GM10266 (cell line): ENCODE results near the gene CDH12.
A peak's percentile ranks its signal among the peaks of the same experiment; 100 is the strongest.

ENCODE experiments used
- DNase-seq: peaks from one replicate; pipeline ENCODE4 v3.0.0; 2012; ENCODE audit errors: extremely low spot score
- CTCF ChIP-seq: IDR thresholded peaks from 2 replicates; pipeline ENCODE4 v1.5.1; 2012; ENCODE audit warnings: mild to moderate bottlenecking, low read depth; ENCODE audit not compliant: control insufficient read depth, insufficient read depth; ENCODE audit errors: missing control alignments

CDH12 gene

GRCh38 chr5:21823588-21823987 lies 1029.6 kb downstream of the CDH12 start:
- TF ChIP-seq CTCF = no peak

GRCh38 chr5:21823076-21823574 lies 1030.0 kb downstream of the CDH12 start:
- no peak for DNase-seq
- TF ChIP-seq CTCF = no peak

More at GRCh38 chr5:21823588-21823987, 1029.6 kb downstream of the CDH12 start:
- DNase-seq = no peak

DNA sequence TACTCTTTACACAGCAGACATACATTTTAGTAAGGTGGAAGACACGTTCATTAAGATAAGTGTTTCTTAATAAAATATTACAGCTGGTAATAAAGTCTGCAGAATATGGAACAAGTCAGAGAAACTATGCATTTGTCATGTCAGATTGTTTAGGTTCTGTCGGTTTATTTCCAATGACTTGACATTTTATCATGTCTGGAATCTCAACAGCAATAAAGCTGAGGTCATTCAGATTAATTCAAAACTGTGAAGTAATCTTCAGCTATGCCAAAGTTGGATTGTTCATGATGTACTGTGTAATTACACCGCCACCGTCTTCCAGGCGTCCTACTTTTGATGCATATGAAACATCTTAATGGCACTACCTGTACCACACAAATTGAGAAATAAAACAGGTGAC lies 1032.6 kb downstream of the CDH12 start:
- no peak for TF ChIP-seq CTCF
- DNase-seq = no peak

DNA sequence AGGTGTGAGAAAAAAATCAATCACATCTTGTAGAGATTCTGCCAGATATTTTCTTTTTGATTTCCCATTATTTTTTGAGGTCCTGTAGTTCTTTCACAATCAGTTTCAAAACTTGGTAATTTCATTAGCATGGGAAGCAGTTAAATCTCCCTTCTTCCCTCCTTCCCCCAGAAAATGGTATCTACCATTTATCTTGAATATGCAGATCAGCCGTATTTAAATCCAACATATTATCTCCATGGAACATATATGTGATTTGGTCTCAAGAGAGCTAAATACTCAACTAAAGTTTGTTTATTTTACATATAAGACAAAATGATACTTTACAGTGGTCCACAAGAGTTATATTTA lies 1034.8 kb downstream of the CDH12 start:
- no peak for DNase-seq

DNA sequence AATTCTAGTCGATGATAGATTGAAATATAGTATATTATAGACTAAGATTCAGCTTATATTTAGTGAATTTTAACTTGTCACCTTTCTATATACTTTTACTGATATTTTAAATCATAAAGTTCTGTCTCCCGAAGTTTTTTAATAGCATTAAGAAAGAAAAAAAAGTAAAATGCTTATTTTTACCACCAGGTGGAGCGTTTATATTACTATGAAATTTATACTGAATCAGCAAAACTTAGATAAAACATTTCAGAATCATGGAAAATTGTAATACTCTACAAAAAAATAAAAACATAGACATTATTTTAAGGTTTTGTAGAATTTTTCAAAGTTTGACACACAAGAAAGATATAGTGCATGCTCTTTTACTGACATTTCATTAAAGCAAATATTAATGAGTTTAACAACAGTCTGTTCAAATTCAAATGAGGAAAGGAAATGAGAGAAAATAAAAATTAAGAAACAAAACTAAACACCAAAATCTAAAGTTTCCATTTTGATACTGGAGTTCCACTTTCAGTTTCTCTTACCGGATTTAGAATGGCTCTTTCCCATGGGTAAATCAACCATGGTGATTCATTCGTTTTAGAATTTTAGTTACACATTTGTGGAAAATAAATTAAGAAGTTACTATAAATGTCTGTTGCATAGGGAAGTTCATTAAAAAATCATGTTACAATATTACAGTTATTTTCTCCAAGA lies 1035.3 kb downstream of the CDH12 start:
- no peak for TF ChIP-seq CTCF
- no peak for DNase-seq

More for the DNA sequence above, 1034.8 kb downstream of the CDH12 start:
- TF ChIP-seq CTCF = no peak

- DNase-seq = peak; percentile 4
Observed at GRCh38 chr5:21810737-21811316, 1042.3 kb downstream of the CDH12 start.

More at GRCh38 chr5:21810737-21811316, 1042.3 kb downstream of the CDH12 start:
- TF ChIP-seq CTCF = peak; percentile 24
